HepG2 (cell line): ENCODE data around the gene PDZD2. TPM values are rescaled to one million over a fixed set of nuclear protein-coding genes. Genes with fewer than 3 reads are reported as not detected.

ENCODE experiments used
- ATAC-seq: fragments of 200-7000 bp; cut with Tn5 transposase; 3 replicates; pipeline ENCODE4 v1.9.1; 2020; ENCODE audit warnings: mild to moderate bottlenecking, moderate library complexity
- BruUV-seq: library from RNA; stranded (reverse); fragments of 400-500 nt; replicated peaks from 2 replicates; lab custom pipeline; 2021; lab: Mats Ljungman, UMichigan
- CTCF ChIA-PET: fragments of 300-600 bp; formaldehyde crosslinking; extraction: SDS; loops from one replicate; lab custom pipeline; 2021; ENCODE audit warnings: low total read pairs, inconsistent platforms, low intra/inter-chr PET ratio; lab: Yijun Ruan, JAX
- POLR2A ChIA-PET: fragments of 350-600 bp; sonication (Branson Sonifier 250); formaldehyde crosslinking; loops from one replicate; lab custom pipeline; 2020; ENCODE audit warnings: antibody characterized with exemption, inconsistent platforms; lab: Yijun Ruan, JAX
- DNase-seq: peaks from one replicate; pipeline ENCODE4 v3.0.0-alpha.2; 2015; ENCODE audit warnings: low spot score
- FAIRE-seq: peaks from 3 replicates; lab custom pipeline; 2011; peaks lifted over from hg19 to GRCh38; lab: Jason Lieb, UNC
- H2AFZ ChIP-seq: one replicate; pipeline ENCODE4 v1.6.1; 2011; ENCODE audit warnings: low read length, inconsistent platforms
- H3K27ac ChIP-seq: fragments of 300-600 bp; 3 replicates; pipeline ENCODE4 v1.8.0; 2011; ENCODE audit warnings: mixed run types, mild to moderate bottlenecking, mixed read lengths, low read length, inconsistent platforms; ENCODE audit not compliant: insufficient read depth; ENCODE audit errors: extremely low read length
- H3K27me3 ChIP-seq, 2 experiments: fragments of 200-600 bp in 1 of 2; 2 replicates in 1 of 2; 3 replicates in 1 of 2; pipeline versions ENCODE4 v1.6.0 to v1.8.0; 2011; ENCODE audit warnings: low read length in 2 of 2, mild to moderate bottlenecking in 2 of 2, moderate library complexity in 2 of 2, inconsistent platforms in 1 of 2; ENCODE audit not compliant: insufficient read depth in 2 of 2, control insufficient read depth in 1 of 2
- H3K36me3 ChIP-seq, 2 experiments: fragments of 200-600 bp in 1 of 2; replicated peaks in 1 of 2; 2 replicates in 1 of 2; 3 replicates in 1 of 2; pipeline versions ENCODE4 v1.5.1 to v1.8.0; 2011; ENCODE audit warnings: low read length in 2 of 2, inconsistent platforms in 1 of 2; ENCODE audit not compliant: insufficient read depth in 2 of 2, control insufficient read depth in 1 of 2
- H3K4me1 ChIP-seq: 2 replicates; pipeline ENCODE4 v1.5.1; 2012; ENCODE audit warnings: low read length, inconsistent platforms; ENCODE audit not compliant: insufficient read depth
- H3K4me2 ChIP-seq: 2 replicates; pipeline ENCODE4 v1.6.0; 2011; ENCODE audit warnings: low read depth, low read length, inconsistent platforms
- H3K4me3 ChIP-seq, 3 experiments: fragments of 200-600 bp in 1 of 3; sonication (generic), shearing (Covaris generic) in 1 of 3; replicated peaks in 1 of 3; 2 replicates each; pipeline ENCODE4 v1.5.1; 2011 to 2016; ENCODE audit warnings: low read length in 3 of 3, inconsistent platforms in 2 of 3, low read depth in 2 of 3, mild to moderate bottlenecking in 2 of 3, control low read depth in 1 of 3, mixed read lengths in 1 of 3; ENCODE audit not compliant: insufficient read depth in 1 of 3
- H3K79me2 ChIP-seq: one replicate; pipeline ENCODE4 v1.6.1; 2011; ENCODE audit warnings: low read length, inconsistent platforms; ENCODE audit not compliant: insufficient read depth
- H3K9ac ChIP-seq: 2 replicates; pipeline ENCODE4 v1.6.0; 2011; ENCODE audit warnings: mild to moderate bottlenecking, low read depth, low read length, inconsistent platforms; ENCODE audit not compliant: insufficient read depth
- H3K9me3 ChIP-seq: 2 replicates; pipeline ENCODE4 v1.5.1; 2012; ENCODE audit warnings: mild to moderate bottlenecking, low read length
- H4K20me1 ChIP-seq: 2 replicates; pipeline ENCODE4 v1.6.0; 2011; ENCODE audit warnings: inconsistent platforms, mild to moderate bottlenecking, low read length, moderate library complexity; ENCODE audit not compliant: insufficient read depth
- ARNT2 ChIP-seq: sonication (generic); formaldehyde crosslinking; IDR thresholded peaks from 2 replicates; pipeline ENCODE4 v1.8.0; 2022; ENCODE audit warnings: mild to moderate bottlenecking, low read depth, missing genetic modification reagents, moderate library complexity
- CENPX ChIP-seq: sonication (generic); formaldehyde crosslinking; IDR thresholded peaks from 2 replicates; pipeline ENCODE4 v1.9.0; 2021; ENCODE audit warnings: mild to moderate bottlenecking, missing genetic modification reagents, moderate library complexity
- SNAPC2 ChIP-seq: sonication (generic); formaldehyde crosslinking; IDR thresholded peaks from 2 replicates; pipeline ENCODE4 v1.8.1; 2022; ENCODE audit warnings: mild to moderate bottlenecking, missing genetic modification reagents
- STAG1 ChIP-seq: sonication (generic); formaldehyde crosslinking; IDR thresholded peaks from 2 replicates; pipeline ENCODE4 v1.4.0; 2020; ENCODE audit warnings: missing genetic modification reagents
- ZBTB7A ChIP-seq: sonication (generic); formaldehyde crosslinking; IDR thresholded peaks from 2 replicates; pipeline ENCODE4 v1.8.0; 2022; ENCODE audit warnings: mild to moderate bottlenecking, missing genetic modification reagents
- WGBS: methylation state at CpG from one replicate; pipeline ENCODE4 v1.1.6; 2017; ENCODE audit warnings: low lambda C conversion rate; 5-methylcytosine and 5-hydroxymethylcytosine counted together
- in situ Hi-C: cut with HindIII; loops from 2 replicates; pipeline ENCODE4 v1.10.0; 2017; ENCODE audit warnings: low pct_unique_long_range_greater_than_20kb; ENCODE audit not compliant: extremely low pct_ligation_motif_present
- intact Hi-C: fragments of 100-400 bp; cut with micrococcal nuclease; formaldehyde crosslinking; loops from one replicate; pipeline ENCODE4 v1.10.0; 2022; ENCODE audit not compliant: unreplicated experiment
- polyA plus RNA-seq, 8 experiments: library from polyadenylated mRNA; depleted of rRNA in 3 of 8; stranded (reverse) in 7 of 8; unstranded in 1 of 8; fragments of >200 nt; fragmentation: Illumina TruSeq in 4 of 8; extraction: Trizol in 4 of 8; gene quantifications; 2 replicates each; pipeline versions ENCODE4 v1.2.1 to v1.2.3, GENCODE V29; 2011 to 2016; ENCODE audit warnings: low read depth in 4 of 8, missing spikeins in 1 of 8, mixed read lengths in 1 of 8; ENCODE audit not compliant: insufficient read depth in 1 of 8
- total RNA-seq, 5 experiments: library from RNA; depleted of rRNA; stranded (reverse); fragments of >200 nt; fragmentation: Illumina TruSeq; extraction: Trizol; gene quantifications; 2 replicates each; pipeline ENCODE4 v1.2.3, GENCODE V29; 2016; ENCODE audit warnings: low read depth in 1 of 5
- TF ChIP-seq, protein P1 (sequence below): sonication (generic); formaldehyde crosslinking; IDR thresholded peaks from 2 replicates; pipeline ENCODE4 v1.8.0; 2022; ENCODE audit warnings: low read depth, missing genetic modification reagents
- TF ChIP-seq, protein P2 (sequence below): fragments of 450-650 bp; IDR thresholded peaks from 2 replicates; pipeline ENCODE4 v1.6.1; 2016
- TF ChIP-seq, protein P3 (sequence below): sonication (generic); formaldehyde crosslinking; IDR thresholded peaks from 2 replicates; pipeline ENCODE4 v1.5.0; 2020; ENCODE audit warnings: mild to moderate bottlenecking, missing genetic modification reagents, moderate library complexity
- TF ChIP-seq, protein P4 (sequence below): sonication (generic); formaldehyde crosslinking; IDR thresholded peaks from 2 replicates; pipeline ENCODE4 v1.4.0; 2020; ENCODE audit warnings: missing genetic modification reagents

The PDZD2 gene
- total and polyA plus RNA-seq, 2 of the 13 experiments (the other 11 are each of a cell fraction or from before 2014, with no cell fraction given): 0.04 TPM; not detected in 1

DNA sequence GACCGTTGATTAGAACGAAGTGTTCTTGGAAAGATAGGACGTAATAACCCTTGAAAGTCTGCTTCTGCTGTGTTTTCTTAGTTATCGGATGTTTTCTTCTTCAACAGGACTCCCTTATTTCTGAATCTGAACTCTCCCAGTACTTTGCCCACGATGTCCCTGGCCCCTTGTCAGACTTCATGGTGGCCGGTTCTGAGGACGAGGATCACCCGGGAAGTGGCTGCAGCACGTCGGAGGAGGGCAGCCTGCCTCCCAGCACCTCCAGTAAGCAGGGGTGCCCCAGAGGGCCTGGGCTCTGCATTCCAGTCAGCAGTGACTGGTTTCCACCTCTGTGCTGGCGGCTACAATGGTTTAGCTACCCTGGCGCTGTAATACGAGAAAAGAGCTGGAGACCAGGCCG is 433.1 kb downstream of the PDZD2 start:
- 68% methylated on average over 14 of the region's 14 CpGs for WGBS
- Histone ChIP-seq H3K9ac (no peak overlapping the region), H3K4me1 (no peaks in the 10 kb centered on the region), H3K36me3 (no peaks in the 10 kb centered on the region), H2AFZ (no peak overlapping the region), H3K4me2 (no peak overlapping the region), H3K4me3 (no peak overlapping the region), H3K9me3 (no peaks in the 10 kb centered on the region), H3K79me2 (no peaks in the 10 kb centered on the region), H3K27ac (no peak overlapping the region), H3K27me3 (0 out of 5 replicates have a peak, but pooled peaks cover 0 to 6% of the 10 kb centered on the region in 2 experiments), H4K20me1 (no peaks in the 10 kb centered on the region)
- ATAC-seq (no peak), FAIRE-seq (no peak), DNase-seq (no peak)
- no TSS peak for BruUV-seq
- CTCF ChIA-PET: no interaction called here
- TF ChIP-seq ZBTB7A: no peak
- no peak for TF ChIP-seq SNAPC2 (CRISPR knock-in tag)
- TF ChIP-seq, protein P1, sequence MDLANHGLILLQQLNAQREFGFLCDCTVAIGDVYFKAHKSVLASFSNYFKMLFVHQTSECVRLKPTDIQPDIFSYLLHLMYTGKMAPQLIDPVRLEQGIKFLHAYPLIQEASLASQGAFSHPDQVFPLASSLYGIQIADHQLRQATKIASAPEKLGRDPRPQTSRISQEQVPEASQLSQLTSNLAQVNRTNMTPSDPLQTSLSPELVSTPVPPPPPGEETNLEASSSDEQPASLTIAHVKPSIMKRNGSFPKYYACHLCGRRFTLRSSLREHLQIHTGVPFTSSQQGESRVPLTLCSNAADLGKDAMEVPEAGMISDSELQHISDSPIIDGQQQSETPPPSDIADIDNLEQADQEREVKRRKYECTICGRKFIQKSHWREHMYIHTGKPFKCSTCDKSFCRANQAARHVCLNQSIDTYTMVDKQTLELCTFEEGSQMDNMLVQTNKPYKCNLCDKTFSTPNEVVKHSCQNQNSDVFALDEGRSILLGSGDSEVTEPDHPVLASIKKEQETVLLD (CRISPR knock-in tag): no peak
- TF ChIP-seq, protein P2, sequence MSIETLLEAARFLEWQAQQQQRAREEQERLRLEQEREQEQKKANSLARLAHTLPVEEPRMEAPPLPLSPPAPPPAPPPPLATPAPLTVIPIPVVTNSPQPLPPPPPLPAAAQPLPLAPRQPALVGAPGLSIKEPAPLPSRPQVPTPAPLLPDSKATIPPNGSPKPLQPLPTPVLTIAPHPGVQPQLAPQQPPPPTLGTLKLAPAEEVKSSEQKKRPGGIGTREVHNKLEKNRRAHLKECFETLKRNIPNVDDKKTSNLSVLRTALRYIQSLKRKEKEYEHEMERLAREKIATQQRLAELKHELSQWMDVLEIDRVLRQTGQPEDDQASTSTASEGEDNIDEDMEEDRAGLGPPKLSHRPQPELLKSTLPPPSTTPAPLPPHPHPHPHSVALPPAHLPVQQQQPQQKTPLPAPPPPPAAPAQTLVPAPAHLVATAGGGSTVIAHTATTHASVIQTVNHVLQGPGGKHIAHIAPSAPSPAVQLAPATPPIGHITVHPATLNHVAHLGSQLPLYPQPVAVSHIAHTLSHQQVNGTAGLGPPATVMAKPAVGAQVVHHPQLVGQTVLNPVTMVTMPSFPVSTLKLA: no peak
- intact Hi-C loops (no loop called here), in situ Hi-C loops (loop anchor here (5.0 to 10.0 kb wide), 2 partner anchors 145 to 247 kb away; no protein-coding TSS in a partner anchor)
- POLR2A ChIA-PET: no interaction called here

DNA sequence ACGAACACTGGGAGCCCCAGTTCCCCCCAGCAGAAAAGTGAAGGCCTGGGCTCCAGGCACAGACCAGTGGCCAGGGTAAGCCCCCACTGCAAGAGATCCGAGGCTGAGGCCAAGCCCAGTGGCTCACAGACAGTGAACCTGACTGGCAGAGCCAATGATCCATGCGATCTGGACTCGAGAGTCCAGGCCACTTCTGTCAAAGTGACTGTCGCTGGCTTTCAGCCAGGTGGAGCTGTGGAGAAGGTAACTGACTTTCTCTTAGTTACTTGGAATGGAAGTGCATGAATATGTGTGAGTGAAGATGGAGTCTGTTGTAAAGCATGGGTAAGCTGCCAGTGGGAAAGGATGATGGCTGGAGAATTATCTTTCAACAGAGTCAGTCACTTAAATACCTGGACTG is 435.5 kb downstream of the PDZD2 start:
- peak; percentile 33 for DNase-seq
- Histone ChIP-seq H3K9ac (no peak overlapping the region), H3K79me2 (no peaks in the 10 kb centered on the region), H4K20me1 (no peaks in the 10 kb centered on the region), H3K4me1 (no peaks in the 10 kb centered on the region), H3K4me3 (no peak overlapping the region), H3K27me3 (0 out of 5 replicates have a peak, but pooled peaks cover 0 to 6% of the 10 kb centered on the region in 2 experiments), H3K36me3 (no peaks in the 10 kb centered on the region), H3K9me3 (no peaks in the 10 kb centered on the region), H3K27ac (no peak overlapping the region), H3K4me2 (no peak overlapping the region), H2AFZ (no peak overlapping the region)
- peak; percentile 85 for ATAC-seq
- ChIA-PET POLR2A (no interaction called here), CTCF (no interaction called here)
- peak; percentile 47 for FAIRE-seq
- in situ Hi-C loops: loop anchor here (5.0 to 10.0 kb wide), 2 partner anchors 147 to 250 kb away; no protein-coding TSS in a partner anchor
- intact Hi-C loops: loop anchor here (1.0 kb wide), 1 partner anchor 10 kb away; no protein-coding TSS in a partner anchor
- BruUV-seq: no TSS peak
- TF ChIP-seq, protein P3, sequence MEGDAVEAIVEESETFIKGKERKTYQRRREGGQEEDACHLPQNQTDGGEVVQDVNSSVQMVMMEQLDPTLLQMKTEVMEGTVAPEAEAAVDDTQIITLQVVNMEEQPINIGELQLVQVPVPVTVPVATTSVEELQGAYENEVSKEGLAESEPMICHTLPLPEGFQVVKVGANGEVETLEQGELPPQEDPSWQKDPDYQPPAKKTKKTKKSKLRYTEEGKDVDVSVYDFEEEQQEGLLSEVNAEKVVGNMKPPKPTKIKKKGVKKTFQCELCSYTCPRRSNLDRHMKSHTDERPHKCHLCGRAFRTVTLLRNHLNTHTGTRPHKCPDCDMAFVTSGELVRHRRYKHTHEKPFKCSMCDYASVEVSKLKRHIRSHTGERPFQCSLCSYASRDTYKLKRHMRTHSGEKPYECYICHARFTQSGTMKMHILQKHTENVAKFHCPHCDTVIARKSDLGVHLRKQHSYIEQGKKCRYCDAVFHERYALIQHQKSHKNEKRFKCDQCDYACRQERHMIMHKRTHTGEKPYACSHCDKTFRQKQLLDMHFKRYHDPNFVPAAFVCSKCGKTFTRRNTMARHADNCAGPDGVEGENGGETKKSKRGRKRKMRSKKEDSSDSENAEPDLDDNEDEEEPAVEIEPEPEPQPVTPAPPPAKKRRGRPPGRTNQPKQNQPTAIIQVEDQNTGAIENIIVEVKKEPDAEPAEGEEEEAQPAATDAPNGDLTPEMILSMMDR: peak; percentile 58
- TF ChIP-seq, protein P4, sequence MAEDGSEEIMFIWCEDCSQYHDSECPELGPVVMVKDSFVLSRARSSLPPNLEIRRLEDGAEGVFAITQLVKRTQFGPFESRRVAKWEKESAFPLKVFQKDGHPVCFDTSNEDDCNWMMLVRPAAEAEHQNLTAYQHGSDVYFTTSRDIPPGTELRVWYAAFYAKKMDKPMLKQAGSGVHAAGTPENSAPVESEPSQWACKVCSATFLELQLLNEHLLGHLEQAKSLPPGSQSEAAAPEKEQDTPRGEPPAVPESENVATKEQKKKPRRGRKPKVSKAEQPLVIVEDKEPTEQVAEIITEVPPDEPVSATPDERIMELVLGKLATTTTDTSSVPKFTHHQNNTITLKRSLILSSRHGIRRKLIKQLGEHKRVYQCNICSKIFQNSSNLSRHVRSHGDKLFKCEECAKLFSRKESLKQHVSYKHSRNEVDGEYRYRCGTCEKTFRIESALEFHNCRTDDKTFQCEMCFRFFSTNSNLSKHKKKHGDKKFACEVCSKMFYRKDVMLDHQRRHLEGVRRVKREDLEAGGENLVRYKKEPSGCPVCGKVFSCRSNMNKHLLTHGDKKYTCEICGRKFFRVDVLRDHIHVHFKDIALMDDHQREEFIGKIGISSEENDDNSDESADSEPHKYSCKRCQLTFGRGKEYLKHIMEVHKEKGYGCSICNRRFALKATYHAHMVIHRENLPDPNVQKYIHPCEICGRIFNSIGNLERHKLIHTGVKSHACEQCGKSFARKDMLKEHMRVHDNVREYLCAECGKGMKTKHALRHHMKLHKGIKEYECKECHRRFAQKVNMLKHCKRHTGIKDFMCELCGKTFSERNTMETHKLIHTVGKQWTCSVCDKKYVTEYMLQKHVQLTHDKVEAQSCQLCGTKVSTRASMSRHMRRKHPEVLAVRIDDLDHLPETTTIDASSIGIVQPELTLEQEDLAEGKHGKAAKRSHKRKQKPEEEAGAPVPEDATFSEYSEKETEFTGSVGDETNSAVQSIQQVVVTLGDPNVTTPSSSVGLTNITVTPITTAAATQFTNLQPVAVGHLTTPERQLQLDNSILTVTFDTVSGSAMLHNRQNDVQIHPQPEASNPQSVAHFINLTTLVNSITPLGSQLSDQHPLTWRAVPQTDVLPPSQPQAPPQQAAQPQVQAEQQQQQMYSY: no peak
- TF ChIP-seq ARNT2 (CRISPR knock-in tag) (no peak), STAG1 (CRISPR knock-in tag) (peak; percentile 21; the same call in 1 of the 2 replicates), CENPX (CRISPR knock-in tag) (no peak)
- WGBS: 10% methylated on average over 4 of the region's 5 CpGs
